Body of pancreas (tissue), 4 donors: ENCODE data around the gene ZDHHC17.

Source experiments
- CTCF ChIP-seq, 7 experiments: fragments of 450-650 bp in 4 of 7; fragments of 200-600 bp in 3 of 7; sonication (generic) in 3 of 7; IDR thresholded peaks; one replicate each; pipeline ENCODE4 v1.5.1; 2016 to 2019; ENCODE audit warnings: antibody characterized with exemption in 7 of 7
- POLR2A ChIP-seq, 3 donors: fragments of 450-650 bp; IDR thresholded peaks; one replicate each; pipeline ENCODE4 v1.6.1; 2016; ENCODE audit warnings: antibody characterized with exemption in 3 of 3, mild to moderate bottlenecking in 2 of 3

- TF ChIP-seq POLR2A (IDR thresholded peaks at IDR 0.05): no peak
- TF ChIP-seq CTCF (IDR thresholded peaks at IDR 0.05): no peak
These were observed 137.9 kb downstream of the ZDHHC17 start for GRCh38 chr12:76901628-76902380.
